Measurements from ENCODE around the gene ACTMAP. TPM values are rescaled to one million over a fixed set of nuclear protein-coding genes. Genes with fewer than 3 reads are reported as not detected.

Gene ACTMAP
- total RNA-seq, 1 experiment from 2014 or later, result 27.7 TPM

- Mint-ChIP-seq H3K9me3 (no peaks in the 10 kb centered on the region), H3K27me3 (ENCODE audit: low read depth) (no peaks in the 10 kb centered on the region; the same call in 1 of the 2 replicates), H3K4me1 (peaks cover 5 to 10% of the 10 kb centered on the region in 2 experiments; a peak in 3 of 4 replicates), H3K36me3 (ENCODE audit: insufficient read depth in 1 of 3, low read depth in 3 of 3) (peaks cover 31 to 69% (median 67%) of the 10 kb centered on the region in 3 experiments), H3K4me3 (peak overlapping the region in 1 of 2 experiments; percentile 58; a peak in 1 of 5 replicates), H3K27ac (peak overlapping the region; percentile 29 to 68 (median 64); a peak in 3 of 7 replicates)
- Histone ChIP-seq H2AFZ (ENCODE audit: low read length) (no peak overlapping the region), H3K4me1 (ENCODE audit: insufficient read depth, low read length) (no peaks in the 10 kb centered on the region), H2BK5ac (ENCODE audit: insufficient read length, low read length) (no peak overlapping the region), H3K9ac (ENCODE audit: extremely low read depth, insufficient read length, low read length) (no peak overlapping the region), H3K79me2 (ENCODE audit: insufficient read depth, low read length) (no peaks in the 10 kb centered on the region), H3K27ac (ENCODE audit: insufficient read length, low read depth, low read length) (no peak overlapping the region), H3K9me3 (ENCODE audit: control insufficient read depth, low read depth, low read length) (no peaks in the 10 kb centered on the region), H4K8ac (replicated peaks; ENCODE audit: insufficient read length, low read depth, low read length) (no peak overlapping the region), H2BK20ac (ENCODE audit: low read depth, low read length, poor library complexity, severe bottlenecking) (no peak overlapping the region), H3K18ac (ENCODE audit: insufficient read length, low read depth, low read length) (no peak overlapping the region), H3K79me1 (ENCODE audit: insufficient read depth, low read depth, low read length, poor library complexity, severe bottlenecking) (no peaks in the 10 kb centered on the region), H3K4me2 (ENCODE audit: insufficient read depth, insufficient read length, low read length) (no peak overlapping the region), H3K14ac (ENCODE audit: insufficient read depth, low read length) (no peak overlapping the region), H3T11ph (ENCODE audit: low read length) (no peak overlapping the region), H2BK15ac (ENCODE audit: low read depth, low read length) (no peak overlapping the region), H4K5ac (ENCODE audit: insufficient read length, low read depth, low read length) (no peak overlapping the region), H4K20me1 (ENCODE audit: control insufficient read depth, insufficient read depth, insufficient read length) (no peaks in the 10 kb centered on the region), H2BK12ac (ENCODE audit: insufficient read length, low read depth, low read length) (no peak overlapping the region), H3K4ac (ENCODE audit: low read depth, low read length) (no peak overlapping the region), H2BK120ac (ENCODE audit: low read depth, low read length, poor library complexity, severe bottlenecking) (no peak overlapping the region), H3K23me2 (ENCODE audit: insufficient read length, low read depth, low read length, poor library complexity, severe bottlenecking) (no peaks in the 10 kb centered on the region), H3K27me3 (ENCODE audit: insufficient read depth, low read length) (no peaks in the 10 kb centered on the region), H3K56ac (ENCODE audit: insufficient read length, low read depth, low read length) (no peak overlapping the region), H3K23ac (ENCODE audit: insufficient read length, low read depth, low read length) (no peak overlapping the region), H2AK5ac (ENCODE audit: insufficient read length, low read length) (no peak overlapping the region), H4K91ac (ENCODE audit: insufficient read length, low read depth, low read length) (no peak overlapping the region)
- no peak for DNase-seq
- no CpG with 5 or more reads among the region's 7 CpGs for WGBS (ENCODE audit: extremely low coverage, insufficient read length, low lambda C conversion rate)
- no peak for TF ChIP-seq CTCF (conservative IDR thresholded peaks at IDR 0.05)
Measured at GRCh38 chr19:40705950-40706619, 44.2 kb downstream of the ACTMAP start.

Data from H9 (cell line).